Sigmoid colon (tissue), 4 donors: ENCODE results near the gene BDP1.
"Not testable (repeated sequence)": the region's sequence is repeated elsewhere in the genome, so short reads cannot be mapped to it uniquely, and the experiment has no call there.

Experiments
- CTCF ChIP-seq, 4 experiments: fragments of 450-650 bp in 3 of 4; fragments of 200-600 bp in 1 of 4; IDR thresholded peaks; one replicate each; pipeline ENCODE4 v1.5.1; 2016 to 2019; ENCODE audit warnings: antibody characterized with exemption in 4 of 4, mild to moderate bottlenecking in 3 of 4, moderate library complexity in 2 of 4
- POLR2A ChIP-seq, 2 donors: fragments of 450-650 bp; IDR thresholded peaks; one replicate each; pipeline ENCODE4 v1.6.1; 2016; ENCODE audit warnings: antibody characterized with exemption in 2 of 2, mild to moderate bottlenecking in 2 of 2, moderate library complexity in 2 of 2
- POLR2AphosphoS5 ChIP-seq, 4 donors: sonication (generic); formaldehyde crosslinking; IDR thresholded peaks; one replicate each; pipeline ENCODE4 v1.6.1; 2017; ENCODE audit warnings: antibody characterized with exemption in 4 of 4

GRCh38 chr5:71426686-71427474 is 28.6 kb upstream of the BDP1 start:
- not testable (repeated sequence) for TF ChIP-seq POLR2A, CTCF, POLR2AphosphoS5 (IDR thresholded peaks at IDR 0.05)
